Astrocyte of the cerebellum (primary cell): ENCODE measurements around the gene KIAA1671.

Experiments
- DNase-seq: peaks from one replicate; pipeline ENCODE4 v3.0.0-alpha.2; 2011; ENCODE audit warnings: low read depth
- H3K4me3 ChIP-seq: 2 replicates; pipeline ENCODE4 v1.5.1; 2011; ENCODE audit warnings: mild to moderate bottlenecking, low read depth, low read length, moderate library complexity
- in situ Hi-C: cut with HindIII; loops from 2 replicates; pipeline ENCODE4 v1.10.0; 2017; ENCODE audit warnings: low sequenced_read_pairs
- TF ChIP-seq, protein P1 (sequence below): IDR thresholded peaks from 2 replicates; pipeline ENCODE4 v1.5.1; 2012; ENCODE audit warnings: low read length, low read depth, moderate library complexity, mild to moderate bottlenecking; ENCODE audit errors: missing control alignments

Gene KIAA1671

DNA sequence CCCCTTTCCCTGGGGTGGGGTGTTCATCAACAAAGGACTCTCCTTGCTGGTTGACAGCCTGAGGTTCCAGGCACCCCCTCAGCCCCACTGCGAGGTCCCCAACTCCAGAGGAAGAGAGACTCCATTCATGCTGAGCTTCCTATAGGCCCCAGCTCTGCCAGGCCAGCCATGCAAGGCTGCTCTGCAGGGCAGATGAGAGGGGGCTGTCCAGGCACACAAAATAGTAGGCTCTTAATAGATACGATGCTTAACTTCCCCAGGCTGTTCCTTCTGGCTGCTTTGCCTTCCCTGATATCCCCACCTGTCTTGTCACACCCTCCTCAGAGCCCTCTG is 202.1 kb downstream of the KIAA1671 start:
- DNase-seq = no peak
- in situ Hi-C loops = loop anchor here (5.0 kb wide), 1 partner anchor 33 kb away; no protein-coding TSS in a partner anchor
- TF ChIP-seq, protein P1, sequence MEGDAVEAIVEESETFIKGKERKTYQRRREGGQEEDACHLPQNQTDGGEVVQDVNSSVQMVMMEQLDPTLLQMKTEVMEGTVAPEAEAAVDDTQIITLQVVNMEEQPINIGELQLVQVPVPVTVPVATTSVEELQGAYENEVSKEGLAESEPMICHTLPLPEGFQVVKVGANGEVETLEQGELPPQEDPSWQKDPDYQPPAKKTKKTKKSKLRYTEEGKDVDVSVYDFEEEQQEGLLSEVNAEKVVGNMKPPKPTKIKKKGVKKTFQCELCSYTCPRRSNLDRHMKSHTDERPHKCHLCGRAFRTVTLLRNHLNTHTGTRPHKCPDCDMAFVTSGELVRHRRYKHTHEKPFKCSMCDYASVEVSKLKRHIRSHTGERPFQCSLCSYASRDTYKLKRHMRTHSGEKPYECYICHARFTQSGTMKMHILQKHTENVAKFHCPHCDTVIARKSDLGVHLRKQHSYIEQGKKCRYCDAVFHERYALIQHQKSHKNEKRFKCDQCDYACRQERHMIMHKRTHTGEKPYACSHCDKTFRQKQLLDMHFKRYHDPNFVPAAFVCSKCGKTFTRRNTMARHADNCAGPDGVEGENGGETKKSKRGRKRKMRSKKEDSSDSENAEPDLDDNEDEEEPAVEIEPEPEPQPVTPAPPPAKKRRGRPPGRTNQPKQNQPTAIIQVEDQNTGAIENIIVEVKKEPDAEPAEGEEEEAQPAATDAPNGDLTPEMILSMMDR = no peak
- H3K4me3 ChIP-seq = no peak overlapping the region

DNA sequence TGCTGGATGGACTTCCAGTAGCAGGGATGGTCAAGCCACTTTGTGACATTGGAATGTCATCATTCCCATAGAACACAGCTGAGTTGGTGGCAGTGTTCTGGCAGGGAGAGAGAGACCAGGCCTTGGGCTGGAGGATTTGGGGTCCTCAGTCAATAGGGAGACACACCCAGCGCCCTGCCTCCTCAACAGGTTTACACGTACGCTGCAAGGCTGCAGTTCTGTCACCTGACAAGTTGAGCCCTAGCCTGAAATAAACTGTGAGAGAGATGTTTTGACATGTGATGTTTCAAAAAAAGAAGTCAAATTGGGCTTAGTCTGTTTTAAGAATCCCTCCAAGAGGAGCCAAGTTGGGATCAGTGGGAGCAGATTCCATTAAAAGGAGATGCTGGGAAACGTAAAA is 204.2 kb downstream of the KIAA1671 start:
- in situ Hi-C loops = no loop called here
- TF ChIP-seq, protein P1 = no peak
- H3K4me3 ChIP-seq = no peak overlapping the region
- no peak for DNase-seq

- in situ Hi-C loops = no loop called here
- DNase-seq = no peak
- TF ChIP-seq, protein P1 = no peak
- H3K4me3 ChIP-seq = no peak overlapping the region
Observed at GRCh38 chr22:25159028-25159427, 206.5 kb downstream of the KIAA1671 start.

- no peak for DNase-seq
- in situ Hi-C loops = no loop called here
- TF ChIP-seq, protein P1 = no peak
- H3K4me3 ChIP-seq = no peak overlapping the region
Observed at GRCh38 chr22:25160120-25160996, 207.8 kb downstream of the KIAA1671 start.

DNA sequence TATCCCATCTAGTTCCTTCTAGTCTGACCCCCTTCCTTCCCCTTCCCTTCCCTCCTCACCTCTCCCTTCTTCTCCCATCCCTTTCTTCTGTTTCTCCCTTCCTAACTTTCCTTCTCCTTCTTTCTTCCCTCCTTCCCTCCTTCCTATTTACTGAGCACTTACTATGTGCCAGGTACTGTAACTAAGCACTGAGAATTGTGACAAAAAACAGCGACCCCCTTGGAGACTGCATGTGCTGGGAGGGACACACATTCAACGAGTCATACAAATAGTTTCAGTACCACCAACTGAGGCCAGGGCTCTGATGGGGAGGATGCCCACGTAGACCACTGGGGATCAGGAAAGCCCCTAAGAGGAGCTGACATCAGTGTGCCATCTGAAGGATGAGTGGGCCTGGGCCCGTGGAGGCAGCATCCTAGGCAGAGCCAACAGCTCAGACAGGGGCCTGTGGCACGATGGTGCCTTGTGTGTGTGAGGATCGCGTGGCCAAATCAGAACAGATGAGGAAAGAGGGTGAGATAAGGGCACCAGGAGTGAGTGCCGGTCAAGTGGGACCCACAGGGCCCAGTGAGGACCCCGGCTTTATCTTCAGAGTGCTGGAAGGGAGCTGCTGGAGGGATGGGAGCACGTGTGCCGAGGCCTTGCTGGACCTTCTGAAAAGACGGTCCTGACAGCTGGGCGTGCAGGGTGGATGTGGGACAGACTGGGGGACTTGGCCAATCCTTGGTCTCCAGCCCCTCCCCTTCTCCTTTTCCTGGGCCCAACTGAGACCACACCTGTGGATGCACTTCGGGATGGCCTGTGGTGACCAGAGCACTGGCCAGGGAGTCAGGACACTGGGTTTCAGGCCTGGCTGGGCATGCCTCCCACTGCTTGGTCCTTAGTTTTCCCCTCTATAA is 208.8 kb downstream of the KIAA1671 start:
- no peak overlapping the region for H3K4me3 ChIP-seq
- in situ Hi-C loops = no loop called here
- no peak for DNase-seq
- TF ChIP-seq, protein P1 = no peak

DNA sequence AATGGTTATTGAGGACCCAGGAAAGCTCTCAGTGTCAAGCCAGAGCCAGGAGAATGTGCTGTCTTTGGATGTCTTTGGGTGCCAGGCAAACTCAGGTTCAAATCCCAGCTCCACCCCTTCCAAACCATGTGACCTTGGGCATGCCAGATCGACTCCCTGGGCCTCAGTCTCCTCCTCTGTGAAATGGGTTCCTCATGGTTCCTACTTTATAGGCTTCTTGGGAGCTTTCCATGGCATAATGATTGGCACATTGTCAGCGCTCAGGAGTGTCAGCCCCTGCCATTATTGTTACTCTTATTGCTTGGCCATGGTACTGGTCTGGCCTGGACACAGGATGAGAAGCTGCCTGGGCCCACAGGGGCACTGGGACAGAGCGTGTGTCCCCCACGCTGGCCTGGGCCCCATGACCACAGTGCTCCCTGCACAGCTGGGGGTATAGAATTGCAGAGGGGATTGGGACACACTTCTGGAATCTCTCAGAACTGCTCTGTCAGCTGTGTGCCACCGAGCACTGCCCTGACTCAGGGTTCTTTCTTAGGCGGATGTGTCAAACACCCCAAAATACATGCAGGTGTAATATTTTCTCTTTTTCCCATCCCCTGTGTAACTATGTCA is 209.5 kb downstream of the KIAA1671 start:
- no peak for DNase-seq
- in situ Hi-C loops = no loop called here
- no peak overlapping the region for H3K4me3 ChIP-seq
- TF ChIP-seq, protein P1 = no peak
